ENCODE data around the gene TIA1. TPM values are rescaled to one million over a fixed set of nuclear protein-coding genes. Genes with fewer than 3 reads are reported as not detected.

The TIA1 gene
- total RNA-seq, 1 experiment from 2014 or later = 150 TPM

DNA sequence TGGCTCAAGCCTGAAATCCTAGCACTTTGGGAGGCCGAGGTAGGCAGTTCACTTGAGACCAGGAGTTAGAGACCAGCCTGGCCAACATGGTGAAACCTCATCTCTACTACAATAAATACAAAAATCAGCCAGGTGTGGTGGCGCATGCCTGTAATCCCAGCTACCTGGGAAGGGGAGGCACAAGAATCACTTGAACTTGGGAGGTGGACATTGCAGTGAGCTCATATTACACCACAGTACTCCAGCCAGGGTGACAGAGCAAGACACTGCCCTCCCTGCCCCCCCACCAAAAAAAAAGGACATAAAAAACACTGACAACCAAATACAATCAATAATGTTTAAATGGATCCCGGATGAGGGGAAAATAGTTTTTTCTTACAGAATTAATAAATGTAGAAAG is 7.8 kb downstream of the TIA1 start:
- ATAC-seq = no peak
- Mint-ChIP-seq H3K27ac (no peak overlapping the region), H3K27me3 (ENCODE audit: low read depth) (no peaks in the 10 kb centered on the region), H3K36me3 (peaks cover 41% of the 10 kb centered on the region), H3K4me3 (no peak overlapping the region), H3K4me1 (peaks cover 46% of the 10 kb centered on the region), H3K9me3 (peaks cover 9% of the 10 kb centered on the region)
- POLR2A ChIA-PET = no interaction called here
- TF ChIP-seq, protein P1, sequence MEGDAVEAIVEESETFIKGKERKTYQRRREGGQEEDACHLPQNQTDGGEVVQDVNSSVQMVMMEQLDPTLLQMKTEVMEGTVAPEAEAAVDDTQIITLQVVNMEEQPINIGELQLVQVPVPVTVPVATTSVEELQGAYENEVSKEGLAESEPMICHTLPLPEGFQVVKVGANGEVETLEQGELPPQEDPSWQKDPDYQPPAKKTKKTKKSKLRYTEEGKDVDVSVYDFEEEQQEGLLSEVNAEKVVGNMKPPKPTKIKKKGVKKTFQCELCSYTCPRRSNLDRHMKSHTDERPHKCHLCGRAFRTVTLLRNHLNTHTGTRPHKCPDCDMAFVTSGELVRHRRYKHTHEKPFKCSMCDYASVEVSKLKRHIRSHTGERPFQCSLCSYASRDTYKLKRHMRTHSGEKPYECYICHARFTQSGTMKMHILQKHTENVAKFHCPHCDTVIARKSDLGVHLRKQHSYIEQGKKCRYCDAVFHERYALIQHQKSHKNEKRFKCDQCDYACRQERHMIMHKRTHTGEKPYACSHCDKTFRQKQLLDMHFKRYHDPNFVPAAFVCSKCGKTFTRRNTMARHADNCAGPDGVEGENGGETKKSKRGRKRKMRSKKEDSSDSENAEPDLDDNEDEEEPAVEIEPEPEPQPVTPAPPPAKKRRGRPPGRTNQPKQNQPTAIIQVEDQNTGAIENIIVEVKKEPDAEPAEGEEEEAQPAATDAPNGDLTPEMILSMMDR (IDR thresholded peaks at IDR 0.05) = no peak
- no peak for TF ChIP-seq NFYB (CRISPR knock-in tag; conservative IDR thresholded peaks at IDR 0.05; ENCODE audit: low read depth)
- no peak for DNase-seq (ENCODE audit: low spot score)
- CTCF ChIA-PET = interaction anchor here (0.5 kb wide), 1 partner anchor 61 kb away, joined by 3 read pairs; the partner anchor contains the start of gene FAM136A

DNA sequence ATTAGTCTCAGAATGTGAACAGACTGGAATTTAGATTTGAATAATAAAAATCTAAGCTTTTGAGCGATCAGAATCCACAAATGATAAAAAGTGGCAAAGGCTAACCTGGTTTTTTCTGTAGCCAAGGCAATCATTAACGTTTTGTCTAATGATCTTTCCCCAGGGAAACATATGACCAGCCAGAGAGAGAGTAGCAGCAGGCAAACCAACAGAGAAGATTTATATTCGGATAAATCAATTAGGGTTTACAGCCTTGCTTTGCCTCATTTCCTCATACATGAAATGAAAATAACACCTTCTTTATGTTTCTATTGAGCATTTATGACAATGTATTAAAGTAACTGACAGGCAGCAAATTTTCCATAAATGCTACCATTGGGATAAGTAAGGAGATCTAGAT is 14.5 kb downstream of the TIA1 start:
- peaks cover 55% of the 10 kb centered on the region for H3K36me3 Mint-ChIP-seq
- no peak overlapping the region for H3K4me3 Mint-ChIP-seq
- no peak overlapping the region for H3K27ac Mint-ChIP-seq
- no peaks in the 10 kb centered on the region for H3K9me3 Mint-ChIP-seq
- ATAC-seq (no peak), DNase-seq (ENCODE audit: low spot score) (no peak)
- ChIA-PET POLR2A (no interaction called here), CTCF (no interaction called here)
- TF ChIP-seq, protein P2, sequence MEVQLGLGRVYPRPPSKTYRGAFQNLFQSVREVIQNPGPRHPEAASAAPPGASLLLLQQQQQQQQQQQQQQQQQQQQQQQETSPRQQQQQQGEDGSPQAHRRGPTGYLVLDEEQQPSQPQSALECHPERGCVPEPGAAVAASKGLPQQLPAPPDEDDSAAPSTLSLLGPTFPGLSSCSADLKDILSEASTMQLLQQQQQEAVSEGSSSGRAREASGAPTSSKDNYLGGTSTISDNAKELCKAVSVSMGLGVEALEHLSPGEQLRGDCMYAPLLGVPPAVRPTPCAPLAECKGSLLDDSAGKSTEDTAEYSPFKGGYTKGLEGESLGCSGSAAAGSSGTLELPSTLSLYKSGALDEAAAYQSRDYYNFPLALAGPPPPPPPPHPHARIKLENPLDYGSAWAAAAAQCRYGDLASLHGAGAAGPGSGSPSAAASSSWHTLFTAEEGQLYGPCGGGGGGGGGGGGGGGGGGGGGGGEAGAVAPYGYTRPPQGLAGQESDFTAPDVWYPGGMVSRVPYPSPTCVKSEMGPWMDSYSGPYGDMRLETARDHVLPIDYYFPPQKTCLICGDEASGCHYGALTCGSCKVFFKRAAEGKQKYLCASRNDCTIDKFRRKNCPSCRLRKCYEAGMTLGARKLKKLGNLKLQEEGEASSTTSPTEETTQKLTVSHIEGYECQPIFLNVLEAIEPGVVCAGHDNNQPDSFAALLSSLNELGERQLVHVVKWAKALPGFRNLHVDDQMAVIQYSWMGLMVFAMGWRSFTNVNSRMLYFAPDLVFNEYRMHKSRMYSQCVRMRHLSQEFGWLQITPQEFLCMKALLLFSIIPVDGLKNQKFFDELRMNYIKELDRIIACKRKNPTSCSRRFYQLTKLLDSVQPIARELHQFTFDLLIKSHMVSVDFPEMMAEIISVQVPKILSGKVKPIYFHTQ (CRISPR knock-in tag; IDR thresholded peaks at IDR 0.05) = no peak
- TF ChIP-seq E2F1 (CRISPR knock-in tag; IDR thresholded peaks at IDR 0.05) (no peak), ZSCAN18 (CRISPR knock-in tag; IDR thresholded peaks at IDR 0.05) (no peak), MYBL2 (CRISPR knock-in tag; IDR thresholded peaks at IDR 0.05) (no peak), FOXP1 (CRISPR knock-in tag; IDR thresholded peaks at IDR 0.05; ENCODE audit: borderline replicate concordance) (no peak), CREM (CRISPR knock-in tag; IDR thresholded peaks at IDR 0.05) (no peak), KAT7 (CRISPR knock-in tag; IDR thresholded peaks at IDR 0.05; ENCODE audit: borderline replicate concordance) (no peak), TCF7 (CRISPR knock-in tag; IDR thresholded peaks at IDR 0.05; ENCODE audit: low read depth) (no peak), E2F4 (CRISPR knock-in tag; IDR thresholded peaks at IDR 0.05; ENCODE audit: borderline replicate concordance, low read depth) (no peak), ZNF263 (CRISPR knock-in tag; IDR thresholded peaks at IDR 0.05; ENCODE audit: low read depth) (no peak), ZNF512 (CRISPR knock-in tag; IDR thresholded peaks at IDR 0.05; ENCODE audit: borderline replicate concordance) (no peak), ZNF232 (CRISPR knock-in tag; IDR thresholded peaks at IDR 0.05) (no peak), ZNF671 (CRISPR knock-in tag; IDR thresholded peaks at IDR 0.05) (no peak), OVOL2 (CRISPR knock-in tag; IDR thresholded peaks at IDR 0.05; ENCODE audit: borderline replicate concordance) (no peak), TP53 (CRISPR knock-in tag; IDR thresholded peaks at IDR 0.05) (no peak), ZNF416 (CRISPR knock-in tag; IDR thresholded peaks at IDR 0.05) (no peak), GABPB1 (CRISPR knock-in tag; IDR thresholded peaks at IDR 0.05) (no peak), TEAD1 (CRISPR knock-in tag; IDR thresholded peaks at IDR 0.05) (no peak)
- TF ChIP-seq, protein P1 (IDR thresholded peaks at IDR 0.05) = no peak
- TF ChIP-seq, protein P3, sequence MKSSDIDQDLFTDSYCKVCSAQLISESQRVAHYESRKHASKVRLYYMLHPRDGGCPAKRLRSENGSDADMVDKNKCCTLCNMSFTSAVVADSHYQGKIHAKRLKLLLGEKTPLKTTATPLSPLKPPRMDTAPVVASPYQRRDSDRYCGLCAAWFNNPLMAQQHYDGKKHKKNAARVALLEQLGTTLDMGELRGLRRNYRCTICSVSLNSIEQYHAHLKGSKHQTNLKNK (CRISPR knock-in tag; IDR thresholded peaks at IDR 0.05) = no peak
- H3K4me1 Mint-ChIP-seq = no peaks in the 10 kb centered on the region
- H3K27me3 Mint-ChIP-seq (ENCODE audit: low read depth) = no peaks in the 10 kb centered on the region

All from WTC11 (cell line).